GM23248 (cell line): ENCODE results near the gene AP4E1. TPM values are rescaled to one million over a fixed set of nuclear protein-coding genes. Genes with fewer than 3 reads are reported as not detected.
"Not testable (repeated sequence)": the region's sequence is repeated elsewhere in the genome, so short reads cannot be mapped to it uniquely, and the experiment has no call there.

Experiments used
- DNase-seq: peaks from one replicate; pipeline ENCODE4 v3.0.0-alpha.2; 2015
- H2AFZ ChIP-seq: fragments of 200-600 bp; sonication (generic); 2 replicates; pipeline ENCODE4 v1.6.1; 2016; ENCODE audit warnings: antibody characterized with exemption
- H3F3A ChIP-seq: fragments of 200-600 bp; sonication (generic); 2 replicates; pipeline ENCODE4 v1.6.1; 2016; ENCODE audit warnings: mild to moderate bottlenecking, antibody characterized with exemption, mixed run types; ENCODE audit not compliant: insufficient read depth
- H3K27ac ChIP-seq: fragments of 200-600 bp; sonication (generic); 2 replicates; pipeline ENCODE4 v1.5.1; 2016; ENCODE audit warnings: mild to moderate bottlenecking
- H3K27me3 ChIP-seq: fragments of 200-600 bp; sonication (generic); replicated peaks from 2 replicates; pipeline ENCODE4 v1.6.1; 2016; ENCODE audit warnings: mild to moderate bottlenecking; ENCODE audit not compliant: insufficient read depth
- H3K36me3 ChIP-seq: fragments of 200-600 bp; sonication (generic); 2 replicates; pipeline ENCODE4 v1.6.1; 2016; ENCODE audit warnings: low read depth, mild to moderate bottlenecking
- H3K4me1 ChIP-seq: fragments of 200-600 bp; sonication (generic); 2 replicates; pipeline ENCODE4 v1.6.1; 2016; ENCODE audit warnings: mild to moderate bottlenecking; ENCODE audit not compliant: insufficient read depth
- H3K4me2 ChIP-seq: fragments of 200-600 bp; sonication (generic); one replicate; pipeline ENCODE4 v1.6.1; 2016; ENCODE audit warnings: mild to moderate bottlenecking; ENCODE audit not compliant: unreplicated experiment
- H3K4me3 ChIP-seq: fragments of 200-600 bp; sonication (generic); 2 replicates; pipeline ENCODE4 v1.5.1; 2016; ENCODE audit warnings: mild to moderate bottlenecking
- H3K79me2 ChIP-seq: fragments of 200-600 bp; sonication (generic); 2 replicates; pipeline ENCODE4 v1.6.1; 2016; ENCODE audit warnings: mild to moderate bottlenecking; ENCODE audit not compliant: insufficient read depth
- H3K9ac ChIP-seq: fragments of 200-600 bp; sonication (generic); 2 replicates; pipeline ENCODE4 v1.6.1; 2016; ENCODE audit warnings: mild to moderate bottlenecking
- H3K9me2 ChIP-seq: fragments of 200-600 bp; sonication (generic); 2 replicates; pipeline ENCODE4 v1.6.1; 2016; ENCODE audit warnings: mixed run types, mild to moderate bottlenecking, moderate library complexity; ENCODE audit not compliant: insufficient read depth
- H3K9me3 ChIP-seq: fragments of 200-600 bp; sonication (generic); one replicate; pipeline ENCODE4 v1.6.1; 2017; ENCODE audit warnings: low read depth
- H4K20me1 ChIP-seq: fragments of 200-600 bp; sonication (generic); 2 replicates; pipeline ENCODE4 v1.6.0; 2016; ENCODE audit not compliant: insufficient read depth
- EZH2 ChIP-seq: fragments of 200-600 bp; sonication (generic); IDR thresholded peaks from 2 replicates; pipeline ENCODE4 v1.6.1; 2018; ENCODE audit warnings: antibody characterized with exemption, mild to moderate bottlenecking; ENCODE audit not compliant: insufficient read depth, poor library complexity, severe bottlenecking
- EZH2phosphoT487 ChIP-seq: fragments of 200-600 bp; sonication (generic); IDR thresholded peaks from 2 replicates; pipeline ENCODE4 v1.6.1; 2018; ENCODE audit warnings: antibody characterized with exemption, moderate library complexity, mild to moderate bottlenecking, low read depth; ENCODE audit not compliant: insufficient read depth
- WGBS, 2 experiments: methylation state at CpG; one replicate each; pipeline ENCODE4 v1.1.6; 2015 to 2017; ENCODE audit warnings: low lambda C conversion rate in 2 of 2, low coverage in 1 of 2; ENCODE audit errors: missing lambda C conversion rate in 2 of 2; 5-methylcytosine and 5-hydroxymethylcytosine counted together
- in situ Hi-C: fragments of 300-500 bp; cut with MboI; formaldehyde crosslinking; loops from 2 replicates; pipeline ENCODE4 v1.15.0; 2020
- polyA plus RNA-seq: library from polyadenylated mRNA; unstranded; fragments of >200 nt; fragmentation: Nextera tagmentation; extraction: Ambion mirVana; gene quantifications from 2 replicates; pipeline ENCODE4 v1.2.1, GENCODE V29; 2016
- total RNA-seq: library from RNA; depleted of rRNA; stranded (reverse); fragments of >200 nt; shearing (Covaris generic); gene quantifications from 2 replicates; pipeline ENCODE4 v1.2.3, GENCODE V29; 2014

The AP4E1 gene
- total and polyA plus RNA-seq, 2 experiments from 2014 or later: 6.2 to 15.0 TPM

- Histone ChIP-seq H3K4me2 (no peak overlapping the region), H3F3A (peaks cover 13% of the 10 kb centered on the region), H3K9ac (no peak overlapping the region), H3K4me3 (no peak overlapping the region), H3K4me1 (peaks cover 17% of the 10 kb centered on the region), H2AFZ (no peak overlapping the region), H4K20me1 (no peaks in the 10 kb centered on the region), H3K27ac (no peak overlapping the region), H3K9me3 (no peaks in the 10 kb centered on the region), H3K9me2 (no peaks in the 10 kb centered on the region), H3K36me3 (peaks cover 19% of the 10 kb centered on the region; the same call in 1 of the 2 replicates), H3K27me3 (no peaks in the 10 kb centered on the region), H3K79me2 (no peaks in the 10 kb centered on the region)
- no peak for TF ChIP-seq EZH2phosphoT487
- no peak for TF ChIP-seq EZH2
- peak; percentile 18 for DNase-seq
- in situ Hi-C loops: loop anchor here (25.0 kb wide), 1 partner anchor 447 kb away; no protein-coding TSS in a partner anchor
- 95 to 98% methylated on average over 2 of the region's 2 CpGs for WGBS, 2 experiments
Observed at GRCh38 chr15:50940506-50940905, 32.0 kb downstream of the AP4E1 start.

DNA sequence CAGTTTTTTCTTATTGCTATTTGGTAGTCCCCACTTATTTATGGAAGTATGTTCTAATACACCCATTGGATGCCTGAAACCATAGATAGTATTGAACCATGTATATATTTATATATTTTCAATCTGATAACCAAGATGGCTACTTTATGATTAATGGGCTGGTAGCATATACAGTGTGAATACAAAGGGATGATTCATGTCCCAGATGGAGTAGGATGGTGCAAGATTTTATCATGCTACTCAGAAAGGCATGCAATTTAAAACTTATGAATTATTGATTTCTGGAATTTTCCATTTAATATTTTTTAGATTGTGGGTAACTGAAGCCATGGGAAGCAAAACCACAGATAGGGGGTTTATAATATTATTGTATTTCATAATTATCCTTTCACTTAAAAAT lies 35.2 kb downstream of the AP4E1 start:
- Histone ChIP-seq H3K9me3 (no peaks in the 10 kb centered on the region), H3K27me3 (no peaks in the 10 kb centered on the region), H2AFZ (no peak overlapping the region), H3F3A (peaks cover 13% of the 10 kb centered on the region), H3K9ac (no peak overlapping the region), H3K4me2 (no peak overlapping the region), H3K4me1 (peaks cover 17% of the 10 kb centered on the region), H3K9me2 (no peaks in the 10 kb centered on the region), H3K79me2 (no peaks in the 10 kb centered on the region), H3K4me3 (no peak overlapping the region), H3K36me3 (peaks cover 19% of the 10 kb centered on the region; the same call in 1 of the 2 replicates), H3K27ac (no peak overlapping the region), H4K20me1 (no peaks in the 10 kb centered on the region)
- no peak for TF ChIP-seq EZH2
- TF ChIP-seq EZH2phosphoT487: no peak
- DNase-seq: peak; percentile 47
- in situ Hi-C loops: loop anchor here (25.0 kb wide), 1 partner anchor 444 kb away; no protein-coding TSS in a partner anchor

DNA sequence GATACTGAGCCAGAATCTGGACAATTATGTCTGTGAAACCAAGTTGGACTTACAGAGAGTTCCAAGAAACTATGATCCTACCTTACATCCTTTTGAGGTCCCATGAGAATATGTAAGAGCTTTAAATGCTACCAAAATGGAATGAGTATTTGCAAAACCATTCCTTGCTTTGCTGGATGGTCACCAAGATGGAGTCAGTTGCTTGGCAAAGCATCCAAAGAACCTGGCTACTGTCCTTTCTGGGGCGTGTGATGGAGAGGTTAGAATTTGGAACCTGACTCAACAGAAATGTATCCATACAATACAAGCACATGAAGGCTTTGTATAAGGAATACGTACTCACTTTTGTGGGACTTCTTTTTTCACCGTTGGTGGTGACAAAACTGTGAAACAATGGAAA lies 36.2 kb downstream of the AP4E1 start:
- Histone ChIP-seq H3K79me2 (no peaks in the 10 kb centered on the region), H3K4me1 (peaks cover 14% of the 10 kb centered on the region), H3K27ac (no peak overlapping the region), H3K36me3 (peaks cover 20% of the 10 kb centered on the region), H3K9me2 (no peaks in the 10 kb centered on the region), H3K4me2 (no peak overlapping the region), H3K9ac (no peak overlapping the region), H3K27me3 (no peaks in the 10 kb centered on the region), H3F3A (peaks cover 9% of the 10 kb centered on the region), H3K9me3 (no peaks in the 10 kb centered on the region), H2AFZ (no peak overlapping the region), H3K4me3 (no peak overlapping the region), H4K20me1 (no peaks in the 10 kb centered on the region)
- TF ChIP-seq EZH2phosphoT487: no peak
- TF ChIP-seq EZH2: no peak
- peak; percentile 10 for DNase-seq
- in situ Hi-C loops: loop anchor here (25.0 kb wide), 1 partner anchor 443 kb away; no protein-coding TSS in a partner anchor
- WGBS, 2 experiments: 96 to 98% methylated on average over 3 of the region's 3 CpGs

GRCh38 chr15:50945725-50946124 lies 37.2 kb downstream of the AP4E1 start:
- H3K4me3 ChIP-seq: no peak overlapping the region
- DNase-seq: peak; percentile 31
- H3K79me2 ChIP-seq: no peaks in the 10 kb centered on the region
- no peak overlapping the region for H3K9ac ChIP-seq
- H3K4me2 ChIP-seq: no peak overlapping the region
- H3K27ac ChIP-seq: no peak overlapping the region
- 19 to 22% methylated on average over 3 of the region's 3 CpGs for WGBS, 2 experiments
- H3F3A ChIP-seq: peaks cover 9% of the 10 kb centered on the region
- no peaks in the 10 kb centered on the region for H3K27me3 ChIP-seq
- H3K9me2 ChIP-seq: no peaks in the 10 kb centered on the region
- in situ Hi-C loops: loop anchor here (25.0 kb wide), 1 partner anchor 442 kb away; no protein-coding TSS in a partner anchor
- TF ChIP-seq EZH2 (no peak), EZH2phosphoT487 (no peak)
- H3K4me1 ChIP-seq: peaks cover 7% of the 10 kb centered on the region
- H3K9me3 ChIP-seq: no peaks in the 10 kb centered on the region
- no peaks in the 10 kb centered on the region for H4K20me1 ChIP-seq
- H3K36me3 ChIP-seq: peaks cover 29% of the 10 kb centered on the region
- H2AFZ ChIP-seq: no peak overlapping the region

GRCh38 chr15:50950745-50951144 lies 42.3 kb downstream of the AP4E1 start:
- H3F3A ChIP-seq, H4K20me1 ChIP-seq, H3K9me2 ChIP-seq, H3K9ac ChIP-seq, H3K4me3 ChIP-seq, H3K9me3 ChIP-seq, DNase-seq, H3K4me1 ChIP-seq, H3K27ac ChIP-seq, H2AFZ ChIP-seq, H3K27me3 ChIP-seq, H3K4me2 ChIP-seq, in situ Hi-C loops: not testable (repeated sequence)
- Histone ChIP-seq H3K36me3 (peaks cover 26% of the 10 kb centered on the region), H3K79me2 (peaks cover 14% of the 10 kb centered on the region)
- WGBS, 2 experiments: 97 to 98% methylated on average over 3 of the region's 3 CpGs
